HepG2 (cell line): ENCODE measurements around the gene LILRB4. TPM values are rescaled to one million over a fixed set of nuclear protein-coding genes. Genes with fewer than 3 reads are reported as not detected.

Experiments
- ATAC-seq: fragments of 200-7000 bp; cut with Tn5 transposase; 3 replicates; pipeline ENCODE4 v1.9.1; 2020; ENCODE audit warnings: mild to moderate bottlenecking, moderate library complexity
- BruUV-seq: library from RNA; stranded (reverse); fragments of 400-500 nt; replicated peaks from 2 replicates; lab custom pipeline; 2021; lab: Mats Ljungman, UMichigan
- CTCF ChIA-PET: fragments of 300-600 bp; formaldehyde crosslinking; extraction: SDS; loops from one replicate; lab custom pipeline; 2021; ENCODE audit warnings: low total read pairs, inconsistent platforms, low intra/inter-chr PET ratio; lab: Yijun Ruan, JAX
- POLR2A ChIA-PET: fragments of 350-600 bp; sonication (Branson Sonifier 250); formaldehyde crosslinking; loops from one replicate; lab custom pipeline; 2020; ENCODE audit warnings: antibody characterized with exemption, inconsistent platforms; lab: Yijun Ruan, JAX
- DNase-seq: peaks from one replicate; pipeline ENCODE4 v3.0.0-alpha.2; 2015; ENCODE audit warnings: low spot score
- FAIRE-seq: peaks from 3 replicates; lab custom pipeline; 2011; peaks lifted over from hg19 to GRCh38; lab: Jason Lieb, UNC
- H2AFZ ChIP-seq: one replicate; pipeline ENCODE4 v1.6.1; 2011; ENCODE audit warnings: low read length, inconsistent platforms
- H3K27ac ChIP-seq: fragments of 300-600 bp; 3 replicates; pipeline ENCODE4 v1.8.0; 2011; ENCODE audit warnings: mixed run types, mild to moderate bottlenecking, mixed read lengths, low read length, inconsistent platforms; ENCODE audit not compliant: insufficient read depth; ENCODE audit errors: extremely low read length
- H3K27me3 ChIP-seq, 2 experiments: fragments of 200-600 bp in 1 of 2; 2 replicates in 1 of 2; 3 replicates in 1 of 2; pipeline versions ENCODE4 v1.6.0 to v1.8.0; 2011; ENCODE audit warnings: low read length in 2 of 2, mild to moderate bottlenecking in 2 of 2, moderate library complexity in 2 of 2, inconsistent platforms in 1 of 2; ENCODE audit not compliant: insufficient read depth in 2 of 2, control insufficient read depth in 1 of 2
- H3K36me3 ChIP-seq, 2 experiments: fragments of 200-600 bp in 1 of 2; replicated peaks in 1 of 2; 2 replicates in 1 of 2; 3 replicates in 1 of 2; pipeline versions ENCODE4 v1.5.1 to v1.8.0; 2011; ENCODE audit warnings: low read length in 2 of 2, inconsistent platforms in 1 of 2; ENCODE audit not compliant: insufficient read depth in 2 of 2, control insufficient read depth in 1 of 2
- H3K4me1 ChIP-seq: 2 replicates; pipeline ENCODE4 v1.5.1; 2012; ENCODE audit warnings: low read length, inconsistent platforms; ENCODE audit not compliant: insufficient read depth
- H3K4me2 ChIP-seq: 2 replicates; pipeline ENCODE4 v1.6.0; 2011; ENCODE audit warnings: low read depth, low read length, inconsistent platforms
- H3K4me3 ChIP-seq, 3 experiments: fragments of 200-600 bp in 1 of 3; sonication (generic), shearing (Covaris generic) in 1 of 3; replicated peaks in 1 of 3; 2 replicates each; pipeline ENCODE4 v1.5.1; 2011 to 2016; ENCODE audit warnings: low read length in 3 of 3, inconsistent platforms in 2 of 3, low read depth in 2 of 3, mild to moderate bottlenecking in 2 of 3, control low read depth in 1 of 3, mixed read lengths in 1 of 3; ENCODE audit not compliant: insufficient read depth in 1 of 3
- H3K79me2 ChIP-seq: one replicate; pipeline ENCODE4 v1.6.1; 2011; ENCODE audit warnings: low read length, inconsistent platforms; ENCODE audit not compliant: insufficient read depth
- H3K9ac ChIP-seq: 2 replicates; pipeline ENCODE4 v1.6.0; 2011; ENCODE audit warnings: mild to moderate bottlenecking, low read depth, low read length, inconsistent platforms; ENCODE audit not compliant: insufficient read depth
- H3K9me3 ChIP-seq: 2 replicates; pipeline ENCODE4 v1.5.1; 2012; ENCODE audit warnings: mild to moderate bottlenecking, low read length
- H4K20me1 ChIP-seq: 2 replicates; pipeline ENCODE4 v1.6.0; 2011; ENCODE audit warnings: inconsistent platforms, mild to moderate bottlenecking, low read length, moderate library complexity; ENCODE audit not compliant: insufficient read depth
- FOXA1 ChIP-seq, 2 experiments: fragments of 450-650 bp in 1 of 2; sonication (generic) in 1 of 2; formaldehyde crosslinking in 1 of 2; IDR thresholded peaks; 2 replicates each; pipeline versions ENCODE4 v1.4.0 to v1.6.1; 2016 to 2020; ENCODE audit warnings: missing genetic modification reagents in 1 of 2
- HOXA5 ChIP-seq: sonication (generic); formaldehyde crosslinking; IDR thresholded peaks from 2 replicates; pipeline ENCODE4 v1.4.0; 2020; ENCODE audit warnings: missing genetic modification reagents
- KLF9 ChIP-seq: IDR thresholded peaks from 2 replicates; pipeline ENCODE4 v1.6.1; 2016; ENCODE audit warnings: low read depth
- NFE2 ChIP-seq: sonication (generic); formaldehyde crosslinking; IDR thresholded peaks from 2 replicates; pipeline ENCODE4 v1.4.0; 2020; ENCODE audit warnings: missing genetic modification reagents
- SNRNP70 ChIP-seq: fragments of 200-400 bp; formaldehyde crosslinking; IDR thresholded peaks from 2 replicates; pipeline ENCODE4 v1.6.1; 2017; ENCODE audit warnings: mild to moderate bottlenecking, low read depth, low read length, moderate library complexity
- ZEB1 ChIP-seq: IDR thresholded peaks from 2 replicates; pipeline ENCODE4 v1.6.1; 2012; ENCODE audit warnings: mild to moderate bottlenecking, low read depth, inconsistent platforms; ENCODE audit not compliant: insufficient replicate concordance
- ZNF446 ChIP-seq: sonication (generic); formaldehyde crosslinking; IDR thresholded peaks from 2 replicates; pipeline ENCODE4 v1.5.0; 2020; ENCODE audit warnings: mild to moderate bottlenecking, missing genetic modification reagents
- ZSCAN20 ChIP-seq: sonication (generic); formaldehyde crosslinking; IDR thresholded peaks from 2 replicates; pipeline ENCODE4 v1.4.0; 2020; ENCODE audit warnings: missing genetic modification reagents, mild to moderate bottlenecking, borderline replicate concordance
- ZSCAN29 ChIP-seq: sonication (generic); formaldehyde crosslinking; conservative IDR thresholded peaks from 2 replicates; pipeline ENCODE4 v1.4.0; 2020; ENCODE audit warnings: mild to moderate bottlenecking, missing genetic modification reagents
- WGBS: methylation state at CpG from one replicate; pipeline ENCODE4 v1.1.6; 2017; ENCODE audit warnings: low lambda C conversion rate; 5-methylcytosine and 5-hydroxymethylcytosine counted together
- in situ Hi-C: cut with HindIII; loops from 2 replicates; pipeline ENCODE4 v1.10.0; 2017; ENCODE audit warnings: low pct_unique_long_range_greater_than_20kb; ENCODE audit not compliant: extremely low pct_ligation_motif_present
- intact Hi-C: fragments of 100-400 bp; cut with micrococcal nuclease; formaldehyde crosslinking; loops from one replicate; pipeline ENCODE4 v1.10.0; 2022; ENCODE audit not compliant: unreplicated experiment
- polyA plus RNA-seq, 8 experiments: library from polyadenylated mRNA; depleted of rRNA in 3 of 8; stranded (reverse) in 7 of 8; unstranded in 1 of 8; fragments of >200 nt; fragmentation: Illumina TruSeq in 4 of 8; extraction: Trizol in 4 of 8; gene quantifications; 2 replicates each; pipeline versions ENCODE4 v1.2.1 to v1.2.3, GENCODE V29; 2011 to 2016; ENCODE audit warnings: low read depth in 4 of 8, missing spikeins in 1 of 8, mixed read lengths in 1 of 8; ENCODE audit not compliant: insufficient read depth in 1 of 8
- total RNA-seq, 5 experiments: library from RNA; depleted of rRNA; stranded (reverse); fragments of >200 nt; fragmentation: Illumina TruSeq; extraction: Trizol; gene quantifications; 2 replicates each; pipeline ENCODE4 v1.2.3, GENCODE V29; 2016; ENCODE audit warnings: low read depth in 1 of 5
- TF ChIP-seq, protein P1 (sequence below): sonication (generic); formaldehyde crosslinking; IDR thresholded peaks from 2 replicates; pipeline ENCODE4 v1.4.0; 2020; ENCODE audit warnings: missing genetic modification reagents, borderline replicate concordance
- TF ChIP-seq, protein P2 (sequence below): sonication (generic); formaldehyde crosslinking; IDR thresholded peaks from 2 replicates; pipeline ENCODE4 v1.5.1; 2020; ENCODE audit warnings: missing genetic modification reagents, mild to moderate bottlenecking, borderline replicate concordance
- TF ChIP-seq, protein P3 (sequence below): sonication (generic); formaldehyde crosslinking; IDR thresholded peaks from 2 replicates; pipeline ENCODE4 v1.5.1; 2020; ENCODE audit warnings: missing genetic modification reagents, mild to moderate bottlenecking, borderline replicate concordance

LILRB4 gene
- total and polyA plus RNA-seq, 2 of the 13 experiments (the other 11 are each of a cell fraction or from before 2014, with no cell fraction given), result not detected

DNA sequence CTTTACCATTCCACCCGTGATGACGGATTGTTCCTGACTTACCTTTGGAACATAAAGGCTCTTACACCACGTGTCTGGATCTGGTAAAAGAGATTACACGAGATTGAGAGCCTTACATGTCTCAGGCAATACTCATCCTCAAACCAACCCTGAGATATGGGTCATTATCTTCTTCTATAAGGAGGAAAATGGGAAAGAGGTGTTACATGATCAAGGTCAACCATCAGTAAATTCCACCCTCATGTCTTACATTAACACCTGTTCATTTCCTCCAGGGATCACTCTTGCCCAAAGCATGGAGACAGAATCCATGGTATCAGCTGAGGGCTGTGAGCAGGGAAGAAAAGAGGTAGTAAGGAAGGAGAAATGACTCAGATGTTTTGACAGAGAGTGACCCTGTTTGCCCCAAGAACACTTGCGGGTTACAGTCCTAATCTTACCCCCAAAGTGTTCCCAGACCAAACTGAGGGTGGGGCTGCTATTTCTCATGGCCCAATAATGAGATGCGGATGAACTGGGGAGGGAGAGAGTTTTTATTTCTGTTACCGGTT, 19.6 kb downstream of the LILRB4 start:
- no peak for TF ChIP-seq ZNF446 (CRISPR knock-in tag)
- TF ChIP-seq, protein P1, sequence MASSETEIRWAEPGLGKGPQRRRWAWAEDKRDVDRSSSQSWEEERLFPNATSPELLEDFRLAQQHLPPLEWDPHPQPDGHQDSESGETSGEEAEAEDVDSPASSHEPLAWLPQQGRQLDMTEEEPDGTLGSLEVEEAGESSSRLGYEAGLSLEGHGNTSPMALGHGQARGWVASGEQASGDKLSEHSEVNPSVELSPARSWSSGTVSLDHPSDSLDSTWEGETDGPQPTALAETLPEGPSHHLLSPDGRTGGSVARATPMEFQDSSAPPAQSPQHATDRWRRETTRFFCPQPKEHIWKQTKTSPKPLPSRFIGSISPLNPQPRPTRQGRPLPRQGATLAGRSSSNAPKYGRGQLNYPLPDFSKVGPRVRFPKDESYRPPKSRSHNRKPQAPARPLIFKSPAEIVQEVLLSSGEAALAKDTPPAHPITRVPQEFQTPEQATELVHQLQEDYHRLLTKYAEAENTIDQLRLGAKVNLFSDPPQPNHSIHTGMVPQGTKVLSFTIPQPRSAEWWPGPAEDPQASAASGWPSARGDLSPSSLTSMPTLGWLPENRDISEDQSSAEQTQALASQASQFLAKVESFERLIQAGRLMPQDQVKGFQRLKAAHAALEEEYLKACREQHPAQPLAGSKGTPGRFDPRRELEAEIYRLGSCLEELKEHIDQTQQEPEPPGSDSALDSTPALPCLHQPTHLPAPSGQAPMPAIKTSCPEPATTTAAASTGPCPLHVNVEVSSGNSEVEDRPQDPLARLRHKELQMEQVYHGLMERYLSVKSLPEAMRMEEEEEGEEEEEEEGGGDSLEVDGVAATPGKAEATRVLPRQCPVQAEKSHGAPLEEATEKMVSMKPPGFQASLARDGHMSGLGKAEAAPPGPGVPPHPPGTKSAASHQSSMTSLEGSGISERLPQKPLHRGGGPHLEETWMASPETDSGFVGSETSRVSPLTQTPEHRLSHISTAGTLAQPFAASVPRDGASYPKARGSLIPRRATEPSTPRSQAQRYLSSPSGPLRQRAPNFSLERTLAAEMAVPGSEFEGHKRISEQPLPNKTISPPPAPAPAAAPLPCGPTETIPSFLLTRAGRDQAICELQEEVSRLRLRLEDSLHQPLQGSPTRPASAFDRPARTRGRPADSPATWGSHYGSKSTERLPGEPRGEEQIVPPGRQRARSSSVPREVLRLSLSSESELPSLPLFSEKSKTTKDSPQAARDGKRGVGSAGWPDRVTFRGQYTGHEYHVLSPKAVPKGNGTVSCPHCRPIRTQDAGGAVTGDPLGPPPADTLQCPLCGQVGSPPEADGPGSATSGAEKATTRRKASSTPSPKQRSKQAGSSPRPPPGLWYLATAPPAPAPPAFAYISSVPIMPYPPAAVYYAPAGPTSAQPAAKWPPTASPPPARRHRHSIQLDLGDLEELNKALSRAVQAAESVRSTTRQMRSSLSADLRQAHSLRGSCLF (CRISPR knock-in tag), result no peak
- TF ChIP-seq NFE2 (CRISPR knock-in tag), result no peak
- TF ChIP-seq, protein P2, sequence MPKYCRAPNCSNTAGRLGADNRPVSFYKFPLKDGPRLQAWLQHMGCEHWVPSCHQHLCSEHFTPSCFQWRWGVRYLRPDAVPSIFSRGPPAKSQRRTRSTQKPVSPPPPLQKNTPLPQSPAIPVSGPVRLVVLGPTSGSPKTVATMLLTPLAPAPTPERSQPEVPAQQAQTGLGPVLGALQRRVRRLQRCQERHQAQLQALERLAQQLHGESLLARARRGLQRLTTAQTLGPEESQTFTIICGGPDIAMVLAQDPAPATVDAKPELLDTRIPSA, result no peak
- TF ChIP-seq, protein P3, sequence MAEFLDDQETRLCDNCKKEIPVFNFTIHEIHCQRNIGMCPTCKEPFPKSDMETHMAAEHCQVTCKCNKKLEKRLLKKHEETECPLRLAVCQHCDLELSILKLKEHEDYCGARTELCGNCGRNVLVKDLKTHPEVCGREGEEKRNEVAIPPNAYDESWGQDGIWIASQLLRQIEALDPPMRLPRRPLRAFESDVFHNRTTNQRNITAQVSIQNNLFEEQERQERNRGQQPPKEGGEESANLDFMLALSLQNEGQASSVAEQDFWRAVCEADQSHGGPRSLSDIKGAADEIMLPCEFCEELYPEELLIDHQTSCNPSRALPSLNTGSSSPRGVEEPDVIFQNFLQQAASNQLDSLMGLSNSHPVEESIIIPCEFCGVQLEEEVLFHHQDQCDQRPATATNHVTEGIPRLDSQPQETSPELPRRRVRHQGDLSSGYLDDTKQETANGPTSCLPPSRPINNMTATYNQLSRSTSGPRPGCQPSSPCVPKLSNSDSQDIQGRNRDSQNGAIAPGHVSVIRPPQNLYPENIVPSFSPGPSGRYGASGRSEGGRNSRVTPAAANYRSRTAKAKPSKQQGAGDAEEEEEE (CRISPR knock-in tag), result no peak
- no peak for TF ChIP-seq HOXA5 (CRISPR knock-in tag)
- no peak for TF ChIP-seq KLF9
- no peak for TF ChIP-seq ZSCAN20 (CRISPR knock-in tag)
- TF ChIP-seq ZSCAN29, result no peak
- no peak for TF ChIP-seq FOXA1 (IDR thresholded peaks at IDR 0.05)
- no peak for TF ChIP-seq FOXA1 (CRISPR knock-in tag; IDR thresholded peaks at IDR 0.05)
- TF ChIP-seq SNRNP70, result no peak
- TF ChIP-seq ZEB1, result no peak

More for the DNA sequence above, 19.6 kb downstream of the LILRB4 start:
- DNase-seq (no peak), FAIRE-seq (no peak), ATAC-seq (no peak)
- no peaks in the 10 kb centered on the region for H4K20me1 ChIP-seq
- intact Hi-C loops (no loop called here), in situ Hi-C loops (no loop called here)
- no peak overlapping the region for H2AFZ ChIP-seq
- H3K9ac ChIP-seq, result no peak overlapping the region
- no peaks in the 10 kb centered on the region for H3K79me2 ChIP-seq
- no peaks in the 10 kb centered on the region for H3K36me3 ChIP-seq
- 11% methylated on average over 7 of the region's 7 CpGs for WGBS
- H3K4me3 ChIP-seq, result no peak overlapping the region
- no TSS peak for BruUV-seq
- CTCF ChIA-PET, result no interaction called here
- H3K27ac ChIP-seq, result no peak overlapping the region
- H3K9me3 ChIP-seq, result no peaks in the 10 kb centered on the region
- POLR2A ChIA-PET, result no interaction called here
- H3K4me2 ChIP-seq, result no peak overlapping the region
- H3K27me3 ChIP-seq, result no peaks in the 10 kb centered on the region; a peak in 1 of 5 replicates
- H3K4me1 ChIP-seq, result no peaks in the 10 kb centered on the region
